Activated naive CD8-positive, alpha-beta T cell treated with anti-CD3 and anti-CD28 coated beads for 36 hours (primary cell): ENCODE results near the gene RNU5B-1. TPM values are rescaled to one million over a fixed set of nuclear protein-coding genes. Genes with fewer than 3 reads are reported as not detected.
A peak's percentile ranks its signal among the peaks of the same experiment; 100 is the strongest.
"Not testable (repeated sequence)": the region's sequence is repeated elsewhere in the genome, so short reads cannot be mapped to it uniquely, and the experiment has no call there.

ENCODE experiments used
- DNase-seq: peaks from one replicate; pipeline ENCODE4 v3.0.0; 2021
- H3K27ac Mint-ChIP-seq: one replicate; pipeline ENCODE4 v1.8.0; 2022; ENCODE audit warnings: mild to moderate bottlenecking, moderate library complexity, mixed read lengths
- H3K27me3 Mint-ChIP-seq: one replicate; pipeline ENCODE4 v1.8.0; 2022; ENCODE audit warnings: mild to moderate bottlenecking, mixed read lengths
- H3K36me3 Mint-ChIP-seq: one replicate; pipeline ENCODE4 v1.8.0; 2021; ENCODE audit warnings: mild to moderate bottlenecking, mixed read lengths
- H3K4me1 Mint-ChIP-seq: one replicate; pipeline ENCODE4 v1.8.0; 2021; ENCODE audit warnings: mixed read lengths
- H3K4me3 Mint-ChIP-seq: one replicate; pipeline ENCODE4 v1.8.0; 2022; ENCODE audit warnings: mild to moderate bottlenecking, moderate library complexity, mixed read lengths
- H3K9me3 Mint-ChIP-seq: one replicate; pipeline ENCODE4 v1.8.0; 2022; ENCODE audit warnings: mixed read lengths
- total RNA-seq, 2 experiments: library from RNA; stranded (reverse); gene quantifications; one replicate each; pipeline ENCODE4 v1.2.3, GENCODE V29; 2021

The RNU5B-1 gene
- total RNA-seq: 10 to 100 TPM in 1 of 2 experiments, not detected in 1; 11.6 TPM

DNA sequence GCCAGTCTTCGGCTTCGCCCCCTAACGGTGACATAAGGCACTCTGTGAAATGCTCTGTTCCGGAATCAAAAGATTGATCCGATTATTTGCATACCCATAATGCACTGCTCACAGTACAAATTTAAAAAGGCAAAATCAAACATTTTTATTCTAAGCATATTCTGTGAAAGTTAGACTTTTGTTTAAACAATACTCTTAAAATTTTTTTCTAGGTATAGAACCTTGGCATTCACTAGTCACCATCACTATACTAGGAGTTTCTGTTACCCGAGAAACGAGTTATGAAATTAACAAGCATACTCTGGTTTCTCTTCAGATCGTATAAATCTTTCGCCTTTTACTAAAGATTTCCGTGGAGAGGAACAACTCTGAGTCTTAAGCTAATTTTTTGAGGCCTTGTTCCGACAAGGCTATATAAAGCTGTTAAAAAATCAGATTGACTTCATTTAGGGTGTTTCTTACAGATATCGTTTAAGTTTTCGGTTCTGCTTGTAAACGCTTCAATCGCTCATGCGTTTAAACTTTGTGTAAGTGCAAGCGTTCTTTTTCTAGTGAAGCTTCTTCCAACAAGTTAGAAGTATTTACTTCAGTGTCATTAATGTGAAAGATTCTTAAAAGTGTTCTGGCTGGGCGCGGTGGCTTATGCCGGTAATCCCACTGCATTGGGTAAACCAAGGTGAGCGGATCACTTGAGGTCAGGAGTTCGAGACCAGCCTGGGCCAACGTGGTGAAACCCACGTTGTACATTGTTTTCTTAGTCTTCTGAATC is at the start of gene RNU5B-1:
TSS of gene RNU5B-1 (plus strand) at position 297 of the 769 bp plus-strand sequence.
- peaks cover 7% of the 10 kb centered on the region for H3K27me3 Mint-ChIP-seq
- DNase-seq: peak; percentile 88
- H3K27ac Mint-ChIP-seq: peak within 1 kb of the TSS; percentile 97
- H3K9me3 Mint-ChIP-seq: no peaks in the 10 kb centered on the region
- H3K4me1 Mint-ChIP-seq: peaks cover 29% of the 10 kb centered on the region
- H3K4me3 Mint-ChIP-seq: peak within 1 kb of the TSS; percentile 93
- no peaks in the 10 kb centered on the region for H3K36me3 Mint-ChIP-seq

DNA sequence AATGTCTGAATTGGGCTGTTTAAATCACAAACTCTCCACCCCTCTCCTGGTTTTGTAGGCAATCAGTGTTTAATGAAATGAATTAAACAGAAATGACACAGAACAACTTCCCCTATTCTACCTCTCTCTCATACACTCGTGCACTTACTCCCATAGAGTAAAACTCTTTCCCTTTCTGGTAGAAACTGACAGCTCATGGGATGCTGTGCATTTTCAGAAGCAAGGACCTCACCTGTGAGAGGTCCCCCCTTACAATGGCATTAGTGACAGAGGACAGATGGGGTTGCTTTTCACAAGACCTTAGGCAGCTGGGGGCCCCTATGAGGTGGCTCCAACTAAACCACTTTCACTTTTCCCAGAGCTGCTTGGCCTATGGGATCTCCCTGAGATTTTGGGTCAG is 49.7 kb upstream of the RNU5B-1 start:
- no peaks in the 10 kb centered on the region for H3K27me3 Mint-ChIP-seq
- peaks cover 13% of the 10 kb centered on the region for H3K4me1 Mint-ChIP-seq
- H3K4me3 Mint-ChIP-seq: no peak overlapping the region
- H3K27ac Mint-ChIP-seq: no peak overlapping the region
- DNase-seq: no peak
- H3K9me3 Mint-ChIP-seq: no peaks in the 10 kb centered on the region
- H3K36me3 Mint-ChIP-seq: peaks cover 14% of the 10 kb centered on the region

DNA sequence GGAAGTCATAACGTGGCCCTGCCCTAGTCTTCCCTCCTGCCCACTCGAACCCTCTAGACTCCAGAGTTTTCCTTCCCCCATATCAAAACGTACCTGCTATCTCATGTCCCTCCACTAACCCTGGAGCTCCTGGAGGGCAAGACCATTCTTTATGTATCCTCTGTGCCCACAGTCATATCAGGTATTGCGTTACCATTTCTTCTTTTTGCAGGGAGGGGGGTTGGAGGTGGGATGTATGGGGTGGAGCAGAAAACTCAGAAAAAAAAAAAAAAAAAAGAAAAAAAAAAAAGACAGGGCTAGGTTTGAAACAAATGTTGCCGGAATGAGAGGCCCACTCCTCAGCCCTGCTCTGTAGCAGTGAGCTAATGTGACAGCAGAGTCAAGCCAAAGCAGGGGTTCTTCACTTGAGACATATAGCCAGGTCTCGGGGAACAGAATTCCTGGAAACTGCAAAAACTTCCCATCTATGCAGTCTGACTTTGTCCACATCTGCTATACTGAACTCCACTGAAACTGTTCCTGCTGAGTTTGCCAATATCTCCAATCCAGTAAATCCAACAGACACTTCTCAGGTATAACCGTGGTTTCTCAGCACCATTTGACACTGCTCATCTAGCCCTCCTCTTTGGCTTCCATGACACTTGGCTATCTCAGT is 48.9 kb upstream of the RNU5B-1 start:
- Mint-ChIP-seq H3K9me3 (no peaks in the 10 kb centered on the region), H3K27me3 (no peaks in the 10 kb centered on the region), H3K27ac (no peak overlapping the region), H3K36me3 (peaks cover 16% of the 10 kb centered on the region), H3K4me3 (no peak overlapping the region), H3K4me1 (peaks cover 4% of the 10 kb centered on the region)
- no peak for DNase-seq

DNA sequence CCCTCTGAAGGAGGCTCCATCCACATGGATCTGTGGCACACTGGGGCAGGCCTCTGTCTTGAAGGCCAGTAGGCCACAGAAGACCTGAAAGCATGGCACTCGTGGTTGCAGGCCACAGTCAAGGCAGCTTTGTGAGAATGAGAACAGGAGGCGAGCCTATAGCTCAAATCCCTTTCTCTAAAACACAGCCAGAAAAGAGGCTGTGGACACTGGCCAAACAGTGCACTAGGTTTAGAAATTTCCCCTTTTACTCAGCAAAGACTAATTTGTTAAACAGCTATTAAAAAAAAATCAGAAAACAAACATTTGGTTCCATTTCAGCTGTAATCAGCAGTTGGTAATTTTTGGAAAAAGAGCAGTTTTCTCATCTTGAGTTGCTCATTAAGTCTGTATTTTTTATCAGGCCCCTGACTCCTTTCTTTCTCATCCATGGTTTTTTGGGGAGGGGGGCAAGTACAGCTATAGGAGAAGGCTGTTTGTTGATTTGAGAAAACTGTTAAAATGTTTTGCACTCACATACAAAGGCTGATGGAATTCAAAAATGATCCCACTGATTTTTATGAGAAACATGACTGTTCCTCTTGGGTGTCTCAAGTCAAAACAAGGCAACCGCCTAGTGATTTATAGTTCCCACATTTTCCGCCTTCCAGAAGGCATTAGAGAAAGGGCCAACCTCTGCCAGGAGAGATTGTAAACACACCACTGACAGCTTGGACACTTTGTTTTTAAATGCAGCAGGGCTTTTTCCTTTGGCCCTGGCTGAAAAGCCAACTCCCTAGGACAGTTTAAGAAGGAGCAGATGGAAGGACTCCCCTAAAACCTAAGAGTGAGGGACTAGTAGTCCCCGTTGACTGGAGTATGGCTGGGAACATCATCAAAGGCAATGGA is 45.9 kb upstream of the RNU5B-1 start:
- no peaks in the 10 kb centered on the region for H3K9me3 Mint-ChIP-seq
- no peak for DNase-seq

DNA sequence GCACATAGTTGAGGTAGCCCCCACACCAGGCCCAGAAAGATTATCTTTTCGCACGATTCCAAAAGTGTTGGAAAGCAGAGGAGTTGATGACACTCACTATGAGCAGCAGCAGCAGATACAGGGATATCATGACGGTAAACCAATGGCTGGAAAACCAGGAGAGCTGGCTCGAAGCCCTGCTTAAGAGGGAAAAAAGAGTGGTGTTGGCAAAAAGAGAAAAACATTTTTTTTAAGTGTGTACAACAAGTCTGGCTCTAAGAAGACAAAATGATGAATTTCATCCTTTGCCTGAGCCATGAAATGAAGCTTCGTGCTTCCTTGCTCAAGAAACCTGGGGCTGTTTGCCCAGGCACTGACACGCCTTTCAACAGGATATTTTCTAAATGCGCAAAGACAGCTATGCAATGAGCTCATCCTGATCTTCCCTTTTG is 45.1 kb upstream of the RNU5B-1 start:
- Mint-ChIP-seq H3K4me3 (no peak overlapping the region), H3K36me3 (peaks cover 15% of the 10 kb centered on the region), H3K9me3 (no peaks in the 10 kb centered on the region), H3K4me1 (peaks cover 1% of the 10 kb centered on the region), H3K27ac (no peak overlapping the region), H3K27me3 (no peaks in the 10 kb centered on the region)
- no peak for DNase-seq

More for the DNA sequence above, 45.9 kb upstream of the RNU5B-1 start:
- no peaks in the 10 kb centered on the region for H3K27me3 Mint-ChIP-seq
- H3K36me3 Mint-ChIP-seq: peaks cover 15% of the 10 kb centered on the region
- peaks cover 1% of the 10 kb centered on the region for H3K4me1 Mint-ChIP-seq
- no peak overlapping the region for H3K4me3 Mint-ChIP-seq
- H3K27ac Mint-ChIP-seq: no peak overlapping the region

DNA sequence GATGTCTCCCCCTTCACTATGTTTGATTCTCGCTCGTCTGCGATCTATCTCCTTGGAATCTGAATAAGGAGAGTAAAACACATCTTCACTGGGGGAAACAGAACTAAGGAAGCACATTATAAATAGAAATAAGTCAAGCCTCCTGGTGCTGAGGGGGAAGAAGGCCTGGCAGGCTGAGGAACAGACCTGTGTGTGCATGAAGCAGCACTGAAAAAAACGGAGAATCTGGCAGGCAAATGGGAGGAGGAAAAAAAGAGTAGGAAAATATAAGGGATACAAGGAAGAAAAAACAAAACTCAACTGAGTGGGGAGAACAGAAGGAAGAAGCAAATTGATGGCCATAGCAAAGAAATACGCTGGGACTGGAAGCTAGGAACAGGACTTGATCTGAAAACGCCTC is 43.5 kb upstream of the RNU5B-1 start:
- Mint-ChIP-seq H3K27ac (no peak overlapping the region), H3K9me3 (no peaks in the 10 kb centered on the region), H3K36me3 (peaks cover 14% of the 10 kb centered on the region), H3K27me3 (no peaks in the 10 kb centered on the region), H3K4me3 (no peak overlapping the region), H3K4me1 (no peaks in the 10 kb centered on the region)
- no peak for DNase-seq

DNA sequence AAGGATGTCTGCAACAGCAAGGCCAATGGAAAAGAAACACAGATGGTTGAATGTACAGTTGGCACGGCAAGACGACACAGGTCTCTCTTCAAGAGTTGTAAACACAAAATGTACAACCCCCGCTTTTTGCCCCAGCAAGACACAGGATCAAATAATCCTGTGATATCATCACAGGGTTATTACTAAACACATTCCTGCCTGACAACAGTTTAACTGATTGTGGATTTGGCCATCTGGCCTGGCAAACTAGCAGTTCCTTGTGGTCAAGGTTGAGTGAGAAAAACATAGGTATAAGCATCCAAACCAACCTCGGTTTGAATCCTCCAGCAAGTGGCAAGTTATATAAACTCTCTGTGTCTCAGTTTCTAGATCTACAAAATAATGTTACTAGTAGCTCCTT is 41.2 kb upstream of the RNU5B-1 start:
- Mint-ChIP-seq H3K9me3 (no peaks in the 10 kb centered on the region), H3K4me3 (no peak overlapping the region), H3K4me1 (no peaks in the 10 kb centered on the region), H3K36me3 (peaks cover 7% of the 10 kb centered on the region), H3K27ac (no peak overlapping the region), H3K27me3 (no peaks in the 10 kb centered on the region)
- no peak for DNase-seq

DNA sequence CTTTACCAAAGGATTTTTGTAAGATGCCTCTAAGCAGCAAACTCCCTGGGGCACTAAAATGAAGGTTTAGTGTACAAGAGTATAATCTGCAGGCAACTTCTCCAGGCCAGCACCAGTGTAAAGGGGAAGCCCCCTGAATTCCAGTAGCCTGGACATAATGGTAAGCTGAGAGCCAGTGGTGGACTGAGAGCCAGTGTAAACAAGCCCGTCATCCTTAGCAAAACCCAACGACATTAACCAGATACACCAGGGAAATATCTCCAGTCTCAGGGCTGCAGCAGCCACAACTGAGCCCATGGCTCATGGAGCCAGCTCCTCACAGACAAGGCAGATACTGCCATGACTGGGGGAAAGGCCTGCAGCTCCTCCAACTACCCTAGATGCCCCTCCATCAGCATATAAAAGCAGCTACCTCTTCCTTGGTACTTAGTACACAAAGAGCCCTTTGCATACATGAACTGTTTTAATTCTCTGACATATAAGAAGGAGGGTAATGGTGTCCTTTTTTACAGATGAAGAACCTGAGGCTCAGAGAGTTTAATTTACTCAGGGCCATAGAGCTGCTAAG is 39.5 kb upstream of the RNU5B-1 start:
- H3K27ac Mint-ChIP-seq: no peak overlapping the region
- no peak for DNase-seq

DNA sequence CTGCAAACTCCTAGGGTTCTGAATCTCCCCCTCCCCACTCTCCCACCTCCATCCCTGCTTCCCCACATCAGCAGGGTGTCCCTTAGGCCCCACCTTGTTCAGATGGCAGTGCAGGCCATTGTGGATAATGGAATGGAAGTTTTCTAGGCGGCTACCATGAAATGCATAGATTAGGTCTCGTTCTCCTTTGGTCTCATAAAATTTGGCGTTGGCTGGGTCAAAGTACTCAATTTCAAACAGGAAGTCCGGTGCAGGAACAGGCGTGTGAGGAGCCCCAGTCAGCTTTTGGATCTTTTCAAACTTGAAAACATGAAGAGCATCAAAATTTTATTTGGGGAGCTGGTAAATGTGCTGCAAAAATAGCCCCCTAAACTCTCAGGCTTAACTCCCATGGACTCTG is 38.0 kb upstream of the RNU5B-1 start:
- no peaks in the 10 kb centered on the region for H3K36me3 Mint-ChIP-seq
- no peak overlapping the region for H3K4me3 Mint-ChIP-seq
- DNase-seq: no peak
- H3K27me3 Mint-ChIP-seq: no peaks in the 10 kb centered on the region
- no peaks in the 10 kb centered on the region for H3K9me3 Mint-ChIP-seq
- peaks cover 2% of the 10 kb centered on the region for H3K4me1 Mint-ChIP-seq
- no peak overlapping the region for H3K27ac Mint-ChIP-seq

More for the DNA sequence above, 39.5 kb upstream of the RNU5B-1 start:
- Mint-ChIP-seq H3K9me3 (no peaks in the 10 kb centered on the region), H3K27me3 (no peaks in the 10 kb centered on the region), H3K4me1 (no peaks in the 10 kb centered on the region), H3K36me3 (peaks cover 1% of the 10 kb centered on the region), H3K4me3 (no peak overlapping the region)

DNA sequence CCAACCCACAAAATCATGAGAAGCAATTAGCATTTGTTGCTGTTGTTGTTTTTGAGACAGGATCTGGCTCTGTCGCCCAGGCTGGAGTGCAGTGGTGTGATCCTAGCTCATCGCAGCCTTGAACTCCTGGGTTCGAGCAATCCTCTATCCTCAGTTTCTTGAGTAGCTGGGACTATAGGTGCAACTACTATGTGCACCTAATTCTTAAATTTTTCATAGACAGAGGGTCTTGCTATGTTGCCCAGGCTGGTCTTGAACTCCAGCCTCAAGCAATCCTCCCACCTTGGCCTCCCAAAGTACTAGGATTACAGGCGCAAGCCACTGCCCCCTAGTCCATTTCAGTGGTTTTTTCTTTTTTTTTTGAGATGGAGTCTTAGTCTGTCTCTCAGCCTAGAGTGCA is 36.1 kb upstream of the RNU5B-1 start:
- no peaks in the 10 kb centered on the region for H3K9me3 Mint-ChIP-seq
- H3K27ac Mint-ChIP-seq: no peak overlapping the region
- DNase-seq: no peak
- no peak overlapping the region for H3K4me3 Mint-ChIP-seq
- H3K36me3 Mint-ChIP-seq: no peaks in the 10 kb centered on the region
- H3K27me3 Mint-ChIP-seq: no peaks in the 10 kb centered on the region
- peaks cover 6% of the 10 kb centered on the region for H3K4me1 Mint-ChIP-seq

DNA sequence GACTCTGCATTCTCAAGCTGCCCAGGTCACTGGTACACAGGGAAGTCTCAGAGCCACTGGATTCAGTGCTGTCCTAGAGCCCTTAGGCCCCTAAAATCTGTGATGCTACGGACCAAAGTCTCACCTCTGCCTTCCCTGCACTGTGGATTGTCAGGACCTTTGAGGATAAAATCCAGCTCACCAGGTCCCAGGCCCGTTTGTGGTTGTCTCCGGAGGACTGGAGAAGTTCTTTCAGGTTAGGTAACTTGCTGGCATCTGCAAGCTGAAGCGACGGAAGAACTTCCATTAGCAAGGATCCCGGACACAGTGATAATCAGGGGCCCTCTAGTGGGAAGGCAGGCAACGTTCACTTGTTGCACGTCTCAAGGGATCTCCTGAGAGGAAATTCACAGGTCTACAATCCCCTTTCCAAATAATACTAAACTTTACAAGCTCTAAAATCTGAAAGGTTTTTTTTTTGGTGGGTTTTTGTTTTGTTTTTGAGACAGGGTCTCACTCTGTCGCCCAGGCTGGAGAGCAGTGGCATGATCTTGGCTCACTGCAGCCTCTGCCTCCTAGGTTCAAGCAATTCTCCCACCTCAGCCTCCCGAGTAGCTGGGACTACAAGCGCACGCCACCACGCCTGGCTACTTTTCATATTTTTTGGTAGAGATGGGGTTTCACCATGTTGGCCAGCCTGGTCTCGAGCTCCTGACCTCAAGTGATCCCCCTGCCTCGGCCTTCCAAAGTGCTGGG is 33.5 kb upstream of the RNU5B-1 start:
- peak; percentile 22 for DNase-seq
- not testable (repeated sequence) for H3K9me3 Mint-ChIP-seq, H3K36me3 Mint-ChIP-seq, H3K4me3 Mint-ChIP-seq, H3K27ac Mint-ChIP-seq, H3K27me3 Mint-ChIP-seq
- H3K4me1 Mint-ChIP-seq: peaks cover 18% of the 10 kb centered on the region

DNA sequence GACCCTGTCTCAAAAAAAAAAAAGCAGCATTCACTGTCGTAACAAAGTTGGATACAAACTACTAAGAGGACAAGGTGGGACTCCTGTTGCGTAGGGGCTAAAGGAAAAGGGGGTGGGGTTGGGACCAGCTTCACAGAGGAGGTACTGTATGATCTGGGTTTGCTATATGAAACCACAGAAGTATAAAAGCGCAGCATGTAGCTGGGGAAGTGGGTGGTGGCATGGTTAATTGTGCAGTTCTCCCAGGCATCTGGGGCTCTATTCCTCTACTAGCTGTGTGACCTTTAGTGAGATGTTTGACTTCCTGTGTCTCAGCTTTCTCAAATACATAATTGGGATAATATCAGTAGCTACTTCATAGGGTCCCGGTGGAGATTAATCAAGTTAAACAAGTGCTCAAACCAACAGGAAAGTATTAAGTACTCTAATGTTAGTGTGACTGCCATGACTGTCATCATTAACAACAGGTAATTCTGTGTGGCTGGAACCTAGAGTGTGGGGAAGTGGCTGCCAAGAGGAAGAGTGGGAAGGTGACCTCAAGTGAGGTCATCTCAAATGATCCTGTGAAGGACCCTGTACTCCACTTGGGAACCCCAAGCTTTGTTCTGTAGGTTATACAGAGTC is 29.3 kb upstream of the RNU5B-1 start:
- peaks cover 11% of the 10 kb centered on the region for H3K36me3 Mint-ChIP-seq
- peak overlapping the region; percentile 27 for H3K4me3 Mint-ChIP-seq
- H3K27ac Mint-ChIP-seq: peak overlapping the region; percentile 78
- no peaks in the 10 kb centered on the region for H3K9me3 Mint-ChIP-seq
- no peaks in the 10 kb centered on the region for H3K27me3 Mint-ChIP-seq
- no peak for DNase-seq
- peaks cover 39% of the 10 kb centered on the region for H3K4me1 Mint-ChIP-seq

DNA sequence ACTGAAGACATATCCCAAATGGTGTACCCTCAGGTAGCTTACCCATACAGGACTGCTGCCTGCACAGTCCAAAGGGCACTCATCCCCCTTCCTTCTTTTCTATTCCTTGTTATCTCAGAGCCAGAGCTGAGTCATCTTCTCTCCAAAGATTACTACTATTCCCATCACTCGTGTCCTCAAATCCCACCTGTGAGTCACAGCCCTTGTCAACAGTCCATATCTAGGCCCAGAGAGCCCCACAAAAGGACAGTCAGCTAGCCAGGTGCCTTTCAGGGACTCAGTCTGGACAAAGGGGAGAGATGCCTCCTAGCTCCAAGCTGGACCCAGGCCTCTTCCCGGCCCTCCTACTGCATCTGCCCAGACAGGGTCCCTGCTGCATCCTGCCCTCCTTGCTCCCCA is 28.8 kb upstream of the RNU5B-1 start:
- Mint-ChIP-seq H3K9me3 (no peaks in the 10 kb centered on the region), H3K27me3 (no peaks in the 10 kb centered on the region), H3K4me1 (peaks cover 42% of the 10 kb centered on the region), H3K36me3 (peaks cover 11% of the 10 kb centered on the region), H3K4me3 (no peak overlapping the region), H3K27ac (peak overlapping the region; percentile 78)
- DNase-seq: no peak

DNA sequence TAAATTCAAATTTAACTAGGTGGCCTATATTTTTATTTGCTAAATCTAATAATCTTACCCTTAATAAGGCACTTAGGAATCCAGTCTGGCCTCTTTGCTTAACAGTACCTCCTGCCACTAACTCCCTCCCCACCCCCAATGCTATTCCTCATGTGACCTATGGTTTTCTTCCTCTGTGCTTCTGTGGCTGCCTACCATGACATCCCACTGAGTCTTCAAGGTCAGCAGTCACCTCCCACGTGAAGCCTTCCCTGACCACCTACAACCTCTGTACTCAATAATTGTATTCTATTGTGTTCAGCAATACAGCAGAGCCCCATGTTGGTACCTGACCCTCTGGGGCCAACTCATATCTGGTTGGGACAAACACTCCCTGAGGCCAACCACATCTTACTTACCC is 27.5 kb upstream of the RNU5B-1 start:
- H3K4me1 Mint-ChIP-seq: peaks cover 42% of the 10 kb centered on the region
- H3K27ac Mint-ChIP-seq: no peak overlapping the region
- H3K27me3 Mint-ChIP-seq: no peaks in the 10 kb centered on the region

More for the DNA sequence above, 27.5 kb upstream of the RNU5B-1 start:
- H3K9me3 Mint-ChIP-seq: no peaks in the 10 kb centered on the region
- peaks cover 11% of the 10 kb centered on the region for H3K36me3 Mint-ChIP-seq
- DNase-seq: no peak
- H3K4me3 Mint-ChIP-seq: no peak overlapping the region
